Kidney (tissue), 14 donors: ENCODE data around the gene SRPK1. TPM values are rescaled to one million over a fixed set of nuclear protein-coding genes. Genes with fewer than 3 reads are reported as not detected.

Experiments
- DNase-seq, 5 donors: peaks; one replicate each; pipeline ENCODE4 v3.0.0-alpha.2; 2013 to 2020
- FAIRE-seq: peaks from 2 replicates; lab custom pipeline; 2012; peaks lifted over from hg19 to GRCh38; lab: Jason Lieb, UNC
- H3K27ac ChIP-seq, 2 donors: one replicate each; pipeline ENCODE4 v1.7.0; 2013; ENCODE audit warnings: low read depth in 2 of 2, low read length in 2 of 2, inconsistent platforms in 1 of 2
- H3K27me3 ChIP-seq: one replicate; pipeline ENCODE4 v1.7.1; 2013; ENCODE audit warnings: low read length, inconsistent platforms; ENCODE audit not compliant: control insufficient read depth, insufficient read depth
- H3K36me3 ChIP-seq, 3 donors: one replicate each; pipeline versions ENCODE4 v1.7.0 to v1.7.1; 2013; ENCODE audit warnings: low read length in 3 of 3, control low read depth in 1 of 3, inconsistent platforms in 1 of 3; ENCODE audit not compliant: insufficient read depth in 3 of 3, control insufficient read depth in 2 of 3
- H3K4me1 ChIP-seq, 3 donors: one replicate each; pipeline versions ENCODE4 v1.7.0 to v1.7.1; 2013; ENCODE audit warnings: low read length in 3 of 3, inconsistent platforms in 1 of 3, low read depth in 1 of 3; ENCODE audit not compliant: control insufficient read depth in 2 of 3, insufficient read depth in 2 of 3
- H3K4me3 ChIP-seq, 3 donors: one replicate each; pipeline versions ENCODE4 v1.7.0 to v1.8.1; 2013; ENCODE audit warnings: low read length in 3 of 3, control low read depth in 1 of 3, inconsistent platforms in 1 of 3
- H3K9ac ChIP-seq, 3 donors: one replicate each; pipeline versions ENCODE4 v1.7.0 to v1.7.1; 2013; ENCODE audit warnings: low read length in 3 of 3, control low read depth in 1 of 3, inconsistent platforms in 1 of 3
- H3K9me3 ChIP-seq, 3 donors: one replicate each; pipeline versions ENCODE4 v1.7.0 to v1.7.1; 2013; ENCODE audit warnings: low read length in 3 of 3, control low read depth in 1 of 3, inconsistent platforms in 1 of 3; ENCODE audit not compliant: control insufficient read depth in 2 of 3, insufficient read depth in 1 of 3
- CTCF ChIP-seq: IDR thresholded peaks from 3 replicates; pipeline ENCODE4 v1.5.1; 2012; ENCODE audit warnings: mild to moderate bottlenecking, moderate library complexity, borderline replicate concordance; ENCODE audit not compliant: insufficient read depth; ENCODE audit errors: extremely low read depth
- intact Hi-C: fragments of 100-400 bp; cut with DNase I; formaldehyde crosslinking; loops from one replicate; pipeline ENCODE4 v1.11.1; 2022
- polyA plus RNA-seq: library from polyadenylated mRNA; stranded (reverse); fragments of 350-450 nt; fragmentation: Illumina TruSeq; extraction: RNeasy Lipid Tissue Mini Kit (QIAGEN cat#74804); gene quantifications from one replicate; pipeline ENCODE4 v1.2.3, GENCODE V29; 2014; ENCODE audit warnings: low read depth, low replicate concordance; ENCODE audit not compliant: insufficient read depth
- total RNA-seq: library from RNA; stranded (reverse); fragmentation: NEBNext Ultra II Directional; extraction: Animal tissue kit (Norgen Biotek cat#: 25700); gene quantifications from one replicate; pipeline ENCODE4 v1.2.1, GENCODE V29; 2021
- donor health status: control.
- donor health status: control.
- donor health status: control.
- donor health status: control.
- donor health status: control.
- donor health status: DM: yes; HTN: yes; CAD: no.
- donor health status: Normal renal cell carcinoma (clear cell type).

Gene SRPK1
- total and polyA plus RNA-seq, 2 donors from 2014 or later = 12.2 to 35.3 TPM

GRCh38 chr6:35954333-35954732 lies 33.4 kb upstream of the SRPK1 start:
- no peak for FAIRE-seq
- intact Hi-C loops = no loop called here

GRCh38 chr6:35948725-35949124 lies 27.8 kb upstream of the SRPK1 start:
- TF ChIP-seq CTCF = no peak
- no peaks in the 10 kb centered on the region for H3K4me1 ChIP-seq
- H3K4me3 ChIP-seq = no peak overlapping the region
- no peak for DNase-seq
- no peaks in the 10 kb centered on the region for H3K9me3 ChIP-seq
- H3K27ac ChIP-seq = no peak overlapping the region
- H3K36me3 ChIP-seq = no peaks in the 10 kb centered on the region
- no peak for FAIRE-seq
- intact Hi-C loops = no loop called here
- no peaks in the 10 kb centered on the region for H3K27me3 ChIP-seq
- no peak overlapping the region for H3K9ac ChIP-seq

More at GRCh38 chr6:35954333-35954732, 33.4 kb upstream of the SRPK1 start:
- Histone ChIP-seq H3K36me3 (no peaks in the 10 kb centered on the region), H3K4me3 (no peak overlapping the region), H3K27me3 (no peaks in the 10 kb centered on the region), H3K27ac (no peak overlapping the region), H3K4me1 (no peaks in the 10 kb centered on the region), H3K9ac (no peak overlapping the region), H3K9me3 (no peaks in the 10 kb centered on the region)
- no peak for TF ChIP-seq CTCF
- DNase-seq = no peak

- no peak for TF ChIP-seq CTCF
- intact Hi-C loops = no loop called here
- DNase-seq = no peak
- H3K27me3 ChIP-seq = no peaks in the 10 kb centered on the region
- H3K27ac ChIP-seq = no peak overlapping the region
- no peak for FAIRE-seq
- H3K9ac ChIP-seq = no peak overlapping the region
- no peaks in the 10 kb centered on the region for H3K9me3 ChIP-seq
- no peak overlapping the region for H3K4me3 ChIP-seq
- H3K36me3 ChIP-seq = no peaks in the 10 kb centered on the region
- no peaks in the 10 kb centered on the region for H3K4me1 ChIP-seq
Measured at GRCh38 chr6:35945650-35946025, 24.7 kb upstream of the SRPK1 start.

GRCh38 chr6:35943390-35943789 lies 22.5 kb upstream of the SRPK1 start:
- H3K9ac ChIP-seq = no peak overlapping the region
- H3K36me3 ChIP-seq = no peaks in the 10 kb centered on the region
- no peak for TF ChIP-seq CTCF
- H3K9me3 ChIP-seq = no peaks in the 10 kb centered on the region
- DNase-seq (no peak), FAIRE-seq (no peak)
- no peaks in the 10 kb centered on the region for H3K27me3 ChIP-seq
- intact Hi-C loops = no loop called here
- H3K4me3 ChIP-seq = no peak overlapping the region
- H3K27ac ChIP-seq = no peak overlapping the region
- no peaks in the 10 kb centered on the region for H3K4me1 ChIP-seq
